GM20431 (cell line): ENCODE data around the gene THRA.

Experiments used
- in situ Hi-C: fragments of 300-500 bp; cut with MseI, MboI; formaldehyde crosslinking; loops from one replicate; pipeline ENCODE4 v1.15.0; 2020; ENCODE audit warnings: low sequenced_read_pairs; ENCODE audit not compliant: unreplicated experiment

THRA gene

GRCh38 chr17:40063187-40063771, 514 bp downstream of the THRA start:
- in situ Hi-C loops: no loop called here

GRCh38 chr17:40063901-40064531, 1.3 kb downstream of the THRA start:
- in situ Hi-C loops: no loop called here

DNA sequence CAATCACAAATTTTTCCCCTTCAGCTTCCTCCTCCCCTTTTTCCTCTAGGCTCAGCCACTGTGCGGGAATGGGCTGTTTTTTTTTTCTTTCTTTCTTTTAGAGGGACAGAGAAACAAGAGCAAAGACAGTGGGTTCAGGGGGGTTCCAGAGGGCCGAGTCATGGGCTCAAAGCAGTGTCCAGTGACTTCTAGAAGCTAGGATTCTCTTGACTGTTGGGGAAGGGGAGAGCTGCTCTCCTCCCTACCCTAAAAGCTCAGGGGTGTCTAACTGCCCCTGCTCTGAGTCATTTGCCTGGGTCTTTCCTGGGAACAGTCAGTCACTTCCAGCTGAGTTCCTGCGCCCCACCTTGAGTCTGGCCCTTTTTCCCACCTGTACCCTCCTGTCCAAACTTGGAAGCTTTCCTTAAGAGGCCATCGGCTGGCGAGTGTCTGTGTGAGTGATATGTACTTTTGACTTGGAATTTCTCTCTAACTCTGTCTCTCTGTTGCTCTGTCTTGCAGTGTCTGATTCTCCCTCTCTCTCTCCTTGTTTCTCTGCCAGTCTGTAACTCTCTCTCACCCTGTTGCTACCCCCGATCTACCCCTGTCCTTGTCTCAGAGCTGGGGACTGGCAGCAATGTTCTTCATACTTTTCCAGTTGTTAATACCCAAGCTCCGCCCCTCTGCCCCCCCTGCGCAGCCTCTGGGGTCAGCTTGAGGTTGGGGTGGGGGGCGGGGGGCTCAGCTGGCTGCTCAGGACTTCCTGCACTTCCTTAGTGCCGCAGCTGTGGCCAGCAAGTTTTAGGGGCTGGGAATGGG, 2.4 kb downstream of the THRA start:
- in situ Hi-C loops: no loop called here

GRCh38 chr17:40065769-40066510, 3.2 kb downstream of the THRA start:
- in situ Hi-C loops: no loop called here

- in situ Hi-C loops: no loop called here
Measured at GRCh38 chr17:40067710-40068109, 4.9 kb downstream of the THRA start.

DNA sequence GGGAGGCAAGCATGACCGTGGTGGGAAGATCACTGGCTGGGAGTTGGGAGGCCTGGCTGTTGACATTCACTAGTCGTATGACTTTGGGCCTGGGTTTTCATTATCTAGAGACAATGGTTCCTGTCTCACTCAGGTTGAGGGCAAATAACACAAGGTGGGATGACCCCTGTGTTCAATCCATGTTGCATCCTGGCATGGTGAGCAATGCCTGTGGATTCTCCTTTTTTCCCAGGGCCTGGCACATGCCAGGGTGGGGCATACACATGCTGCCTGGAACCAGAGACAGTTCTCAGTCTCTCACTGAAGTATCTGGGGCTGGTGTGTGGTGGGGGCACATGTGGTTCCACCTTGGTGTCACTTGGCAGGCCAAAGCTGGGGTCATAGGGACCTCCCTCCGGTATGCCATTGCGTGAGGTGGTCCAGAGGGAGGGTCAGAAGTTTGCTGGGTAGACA, 5.4 kb downstream of the THRA start:
- in situ Hi-C loops: no loop called here

- in situ Hi-C loops: no loop called here
Measured at GRCh38 chr17:40068584-40068916, 5.8 kb downstream of the THRA start.

GRCh38 chr17:40068917-40069750, 6.4 kb downstream of the THRA start:
- in situ Hi-C loops: no loop called here

- in situ Hi-C loops: no loop called here
Measured at GRCh38 chr17:40069751-40070708, 7.3 kb downstream of the THRA start.

- in situ Hi-C loops: no loop called here
Measured at GRCh38 chr17:40070709-40071312, 8.0 kb downstream of the THRA start.

- in situ Hi-C loops: no loop called here
Measured at GRCh38 chr17:40071313-40072039, 8.7 kb downstream of the THRA start.

- in situ Hi-C loops: no loop called here
Measured at GRCh38 chr17:40072040-40072734, 9.4 kb downstream of the THRA start.

- in situ Hi-C loops: no loop called here
Measured at GRCh38 chr17:40072735-40073346, 10.1 kb downstream of the THRA start.

DNA sequence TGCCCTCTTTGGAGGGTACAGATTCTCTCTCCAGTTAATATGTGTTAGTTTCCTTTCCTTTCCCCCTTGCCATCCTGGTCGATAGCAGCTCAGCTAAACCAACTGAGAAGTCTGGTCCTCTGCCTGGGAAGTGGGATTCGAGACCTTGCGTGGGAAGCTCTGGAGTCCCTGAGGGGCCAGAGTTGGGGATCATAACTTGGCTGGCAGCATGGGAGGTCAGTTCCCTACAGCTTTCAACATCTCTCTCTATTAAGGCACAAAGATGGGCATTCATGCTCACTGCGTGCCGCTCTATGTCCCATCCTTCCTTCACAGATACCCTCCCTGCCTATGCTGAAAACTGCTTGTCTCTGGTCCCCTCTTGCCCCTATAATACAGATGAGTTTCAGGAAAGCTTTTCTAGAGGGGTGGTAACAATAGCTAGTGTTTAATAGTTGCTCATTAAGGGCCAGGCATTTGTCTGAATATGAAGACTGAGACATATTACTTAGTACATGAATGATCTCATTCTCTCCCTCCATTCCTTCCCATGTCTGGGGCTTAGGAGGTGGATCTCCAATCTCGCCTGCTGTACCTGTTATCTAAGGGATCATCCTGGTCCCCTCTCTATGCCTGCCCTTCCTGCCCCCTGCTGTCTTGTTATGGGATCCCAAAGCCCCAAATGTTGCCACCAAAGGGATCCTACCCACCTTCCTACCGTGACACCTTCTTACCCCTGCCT, 10.8 kb downstream of the THRA start:
- in situ Hi-C loops: no loop called here

GRCh38 chr17:40074175-40074512, 11.4 kb downstream of the THRA start:
- in situ Hi-C loops: no loop called here

GRCh38 chr17:40074871-40075200, 12.1 kb downstream of the THRA start:
- in situ Hi-C loops: no loop called here
